Fibroblast of upper back skin (primary cell): Measurements from ENCODE around the gene C20orf204.

Experiments used
- DNase-seq: peaks from one replicate; pipeline ENCODE4 v3.0.0-alpha.2; 2013

Gene C20orf204

GRCh38 chr20:64072498-64073063, 36.6 kb downstream of the C20orf204 start:
- no peak for DNase-seq

- no peak for DNase-seq
Observed at GRCh38 chr20:64073476-64074183, 37.6 kb downstream of the C20orf204 start.

GRCh38 chr20:64074184-64074789, 38.3 kb downstream of the C20orf204 start:
- DNase-seq, result no peak

- DNase-seq, result no peak
Observed at GRCh38 chr20:64074963-64075362, 39.0 kb downstream of the C20orf204 start.

- DNase-seq, result no peak
Observed at GRCh38 chr20:64075556-64075955, 39.6 kb downstream of the C20orf204 start.

- DNase-seq, result no peak
Observed at GRCh38 chr20:64076061-64076997, 40.3 kb downstream of the C20orf204 start.

GRCh38 chr20:64077094-64077493, 41.1 kb downstream of the C20orf204 start:
- no peak for DNase-seq

GRCh38 chr20:64077541-64077875, 41.5 kb downstream of the C20orf204 start:
- no peak for DNase-seq

- DNase-seq, result no peak
Observed at GRCh38 chr20:64077876-64078551, 42.0 kb downstream of the C20orf204 start.

GRCh38 chr20:64078934-64079272, 42.9 kb downstream of the C20orf204 start:
- no peak for DNase-seq

GRCh38 chr20:64079273-64080012, 43.5 kb downstream of the C20orf204 start, which contains the start of gene RGS19:
RGS19 (minus strand) TSS chr20:64079518; CDS start chr20:64076886, 2,632 bp downstream.
- peak; percentile 64 for DNase-seq

- DNase-seq, result no peak
Observed at GRCh38 chr20:64080013-64080812, 44.2 kb downstream of the C20orf204 start, which contains the start of gene OPRL1. OPRL1 (plus strand) TSS chr20:64080082; CDS start chr20:64092721, 12,639 bp downstream.

GRCh38 chr20:64080813-64081623, 45.0 kb downstream of the C20orf204 start:
- no peak for DNase-seq

- no peak for DNase-seq
Observed at GRCh38 chr20:64081624-64081964, 45.6 kb downstream of the C20orf204 start.

GRCh38 chr20:64082126-64082731, 46.2 kb downstream of the C20orf204 start:
- DNase-seq, result no peak

GRCh38 chr20:64082820-64083377, 46.9 kb downstream of the C20orf204 start:
- no peak for DNase-seq

GRCh38 chr20:64083378-64083803, 47.4 kb downstream of the C20orf204 start:
- DNase-seq, result peak; percentile 59

GRCh38 chr20:64083804-64084684, 48.1 kb downstream of the C20orf204 start, which contains the start of gene LKAAEAR1:
LKAAEAR1 (minus strand) TSS chr20:64084398; CDS start chr20:64084219, 179 bp downstream.
- DNase-seq, result no peak
